Measurements from ENCODE around the gene MYH10. TPM values are rescaled to one million over a fixed set of nuclear protein-coding genes. Genes with fewer than 3 reads are reported as not detected.
A peak's percentile ranks its signal among the peaks of the same experiment; 100 is the strongest.

MYH10 gene
- total RNA-seq, 2 experiments from 2014 or later = 17.0 to 21.3 TPM

DNA sequence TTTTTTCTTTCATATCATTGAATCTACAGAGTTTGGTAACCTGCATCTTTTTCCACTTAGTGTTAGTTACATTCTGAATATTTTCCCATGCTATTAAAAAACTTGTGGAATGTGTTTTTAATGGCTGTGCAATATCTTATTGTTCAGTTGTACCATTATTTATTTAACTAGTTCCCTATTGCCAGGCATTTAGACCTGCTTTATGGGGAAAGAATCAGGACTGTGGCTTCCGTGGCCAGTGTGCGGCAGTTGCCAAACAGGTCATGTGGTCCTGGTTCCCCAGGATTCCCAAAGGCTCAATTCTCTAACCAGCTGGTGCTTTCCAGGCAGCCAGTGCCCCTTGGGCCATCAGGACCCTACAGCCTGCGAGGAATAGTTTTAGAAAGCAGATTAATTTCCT lies 164.1 kb downstream of the MYH10 start:
- Mint-ChIP-seq H3K36me3 (ENCODE audit: low read depth) (peaks cover 17% of the 10 kb centered on the region), H3K27me3 (no peaks in the 10 kb centered on the region), H3K4me1 (peaks cover 10% of the 10 kb centered on the region), H3K27ac (no peak overlapping the region), H3K9me3 (ENCODE audit: low read depth) (no peaks in the 10 kb centered on the region), H3K4me3 (no peak overlapping the region)
- no peak for DNase-seq
- ChIA-PET POLR2A (no interaction called here), CTCF (no interaction called here)
- no peak for ATAC-seq
- intact Hi-C loops (cut with DNase I, micrococcal nuclease) = no loop called here

DNA sequence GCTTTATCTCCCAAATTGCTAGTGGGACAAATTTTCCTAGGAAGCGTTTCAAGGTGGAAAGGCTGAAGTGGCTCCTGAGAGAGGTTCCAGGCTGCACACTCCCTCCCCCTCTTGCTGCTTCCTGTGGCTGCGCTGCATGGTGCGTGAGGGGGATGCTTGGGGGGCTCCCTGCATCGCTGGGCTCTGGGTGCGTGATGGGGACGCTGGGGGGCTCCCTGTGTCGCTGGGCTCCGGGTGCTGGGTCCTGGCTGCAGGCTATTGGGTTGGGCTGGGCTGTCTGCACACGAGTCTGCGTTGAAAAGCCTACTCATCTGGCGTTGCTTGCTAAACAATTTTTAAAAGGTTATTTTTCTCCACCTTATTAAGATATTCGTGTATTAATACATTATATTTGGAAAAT lies 164.8 kb downstream of the MYH10 start:
- CTCF ChIA-PET = no interaction called here
- Mint-ChIP-seq H3K36me3 (ENCODE audit: low read depth) (peaks cover 16% of the 10 kb centered on the region), H3K27me3 (no peaks in the 10 kb centered on the region), H3K27ac (no peak overlapping the region), H3K4me1 (peaks cover 10% of the 10 kb centered on the region), H3K9me3 (ENCODE audit: low read depth) (no peaks in the 10 kb centered on the region), H3K4me3 (no peak overlapping the region)
- no peak for DNase-seq
- POLR2A ChIA-PET = no interaction called here
- ATAC-seq = no peak
- intact Hi-C loops (cut with DNase I, micrococcal nuclease) = no loop called here

DNA sequence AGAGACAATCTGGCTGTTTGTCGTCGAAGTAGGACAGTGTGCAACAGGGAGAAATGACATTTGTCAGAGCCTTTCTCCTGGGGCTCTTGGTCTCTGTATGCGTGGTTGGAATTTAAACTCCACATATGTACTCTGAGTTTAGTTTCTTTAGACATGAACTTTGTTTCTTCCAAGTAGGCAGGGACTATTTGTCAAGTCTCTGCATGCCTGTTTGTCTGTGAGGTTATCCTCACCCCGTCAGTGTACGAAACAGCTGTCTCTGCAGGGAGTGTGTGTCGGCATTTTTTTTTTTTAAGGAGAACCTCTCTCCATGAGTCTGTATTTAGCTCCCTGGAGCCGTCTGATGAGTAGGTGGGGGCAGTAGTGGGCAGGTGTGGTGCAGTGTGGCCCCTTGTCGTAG lies 165.2 kb downstream of the MYH10 start:
- no peaks in the 10 kb centered on the region for H3K27me3 Mint-ChIP-seq
- intact Hi-C loops (cut with DNase I, micrococcal nuclease) = no loop called here
- POLR2A ChIA-PET = no interaction called here
- CTCF ChIA-PET = interaction anchor here (0.6 kb wide), 1 partner anchor 57 kb away, joined by 3 read pairs; no protein-coding TSS in a partner anchor
- no peak overlapping the region for H3K4me3 Mint-ChIP-seq
- ATAC-seq (no peak), DNase-seq (no peak)
- H3K4me1 Mint-ChIP-seq = peaks cover 10% of the 10 kb centered on the region
- H3K9me3 Mint-ChIP-seq (ENCODE audit: low read depth) = no peaks in the 10 kb centered on the region
- H3K36me3 Mint-ChIP-seq (ENCODE audit: low read depth) = peaks cover 16% of the 10 kb centered on the region
- no peak overlapping the region for H3K27ac Mint-ChIP-seq

DNA sequence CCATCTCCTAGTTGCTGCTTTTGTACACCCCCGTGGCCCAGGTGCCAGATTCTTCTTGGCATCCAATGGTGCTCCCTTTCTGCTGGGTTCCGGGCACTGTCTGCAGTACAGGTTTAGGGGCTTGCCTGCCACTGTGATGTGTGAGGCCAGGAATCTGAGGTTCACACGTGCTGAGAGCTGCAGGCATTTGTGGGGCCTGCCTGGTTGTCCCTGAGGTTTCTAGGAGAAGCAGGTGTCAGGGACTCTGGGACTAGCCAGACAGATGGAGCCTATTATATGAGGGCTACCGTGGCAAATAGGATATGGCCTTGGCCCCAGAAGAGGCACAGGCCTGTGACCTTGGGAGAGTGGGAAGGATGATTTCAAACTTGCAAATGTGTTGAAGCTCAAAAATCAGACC lies 165.6 kb downstream of the MYH10 start:
- intact Hi-C loops (cut with DNase I, micrococcal nuclease) = no loop called here
- Mint-ChIP-seq H3K27me3 (no peaks in the 10 kb centered on the region), H3K9me3 (ENCODE audit: low read depth) (no peaks in the 10 kb centered on the region), H3K4me3 (no peak overlapping the region), H3K36me3 (ENCODE audit: low read depth) (peaks cover 18% of the 10 kb centered on the region), H3K4me1 (peaks cover 10% of the 10 kb centered on the region), H3K27ac (no peak overlapping the region)
- ChIA-PET CTCF (interaction anchor here (0.6 kb wide), 1 partner anchor 58 kb away, joined by 3 read pairs; no protein-coding TSS in a partner anchor), POLR2A (no interaction called here)
- DNase-seq (no peak), ATAC-seq (no peak)

DNA sequence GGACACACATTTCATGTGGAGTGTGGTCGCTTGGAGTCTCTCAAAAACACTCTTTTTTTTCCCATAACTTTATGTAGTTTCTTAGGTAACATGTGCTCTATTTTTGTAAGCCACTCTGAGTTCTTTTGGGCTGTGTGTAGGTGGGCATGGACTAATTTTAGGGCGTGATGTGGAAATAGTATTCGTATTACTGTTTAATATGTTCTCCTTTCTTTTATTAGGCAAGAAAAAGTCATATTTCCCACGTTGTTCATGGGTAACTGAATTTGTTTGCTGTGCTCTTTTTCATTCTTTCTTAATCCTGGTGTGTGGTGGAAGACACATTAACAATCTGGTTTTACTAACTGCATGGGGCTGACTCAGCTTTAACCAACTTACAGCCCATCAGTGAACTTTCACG lies 167.4 kb downstream of the MYH10 start:
- ChIA-PET POLR2A (no interaction called here), CTCF (no interaction called here)
- no peaks in the 10 kb centered on the region for H3K27me3 Mint-ChIP-seq
- H3K4me3 Mint-ChIP-seq = no peak overlapping the region
- H3K36me3 Mint-ChIP-seq (ENCODE audit: low read depth) = peaks cover 25% of the 10 kb centered on the region
- DNase-seq = no peak
- no peaks in the 10 kb centered on the region for H3K9me3 Mint-ChIP-seq (ENCODE audit: low read depth)
- ATAC-seq = no peak
- intact Hi-C loops (cut with DNase I, micrococcal nuclease) = no loop called here
- H3K4me1 Mint-ChIP-seq = peaks cover 14% of the 10 kb centered on the region
- H3K27ac Mint-ChIP-seq = no peak overlapping the region

DNA sequence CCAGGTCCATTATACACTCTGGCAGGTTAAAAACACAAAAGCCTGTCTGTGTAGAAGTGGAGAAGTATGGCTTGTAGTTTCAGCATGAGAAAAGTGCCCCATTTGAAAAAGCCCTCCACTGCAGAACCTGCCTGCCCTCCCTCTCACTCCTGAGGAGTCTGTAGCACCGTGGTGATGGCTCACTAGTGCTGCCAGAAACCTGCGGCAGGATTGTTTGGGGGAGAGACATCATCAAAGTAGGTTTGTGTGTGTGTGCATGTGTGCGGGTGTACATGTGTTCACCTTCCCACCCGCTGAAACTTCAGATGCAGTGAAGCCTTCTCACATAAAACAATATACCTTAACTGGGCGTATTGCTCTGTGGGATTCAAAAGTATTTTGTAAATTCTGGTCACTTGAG lies 168.0 kb downstream of the MYH10 start:
- POLR2A ChIA-PET = no interaction called here
- DNase-seq (no peak), ATAC-seq (no peak)
- no peak overlapping the region for H3K4me3 Mint-ChIP-seq
- H3K36me3 Mint-ChIP-seq (ENCODE audit: low read depth) = peaks cover 24% of the 10 kb centered on the region
- intact Hi-C loops (cut with DNase I, micrococcal nuclease) = no loop called here
- no peaks in the 10 kb centered on the region for H3K9me3 Mint-ChIP-seq (ENCODE audit: low read depth)
- H3K4me1 Mint-ChIP-seq = peaks cover 17% of the 10 kb centered on the region
- no peaks in the 10 kb centered on the region for H3K27me3 Mint-ChIP-seq
- no peak overlapping the region for H3K27ac Mint-ChIP-seq
- CTCF ChIA-PET = no interaction called here

DNA sequence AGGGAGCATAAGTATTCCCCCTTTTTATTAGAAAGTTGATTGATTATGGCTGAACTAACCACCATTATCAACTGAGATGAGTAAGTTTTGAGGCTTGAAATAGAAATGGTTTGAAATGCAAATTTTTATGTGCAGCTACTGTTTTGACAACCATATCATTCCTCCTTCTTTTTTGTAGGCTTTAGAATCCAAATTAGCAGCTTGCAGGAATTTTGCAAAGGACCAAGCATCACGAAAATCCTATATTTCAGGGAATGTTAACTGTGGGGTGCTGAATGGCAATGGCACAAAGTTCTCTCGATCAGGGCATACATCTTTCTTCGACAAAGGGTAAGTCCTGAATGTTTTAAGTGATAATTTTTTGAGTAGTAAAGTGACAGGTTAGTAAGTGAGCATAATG lies 170.7 kb downstream of the MYH10 start:
- DNase-seq = no peak

DNA sequence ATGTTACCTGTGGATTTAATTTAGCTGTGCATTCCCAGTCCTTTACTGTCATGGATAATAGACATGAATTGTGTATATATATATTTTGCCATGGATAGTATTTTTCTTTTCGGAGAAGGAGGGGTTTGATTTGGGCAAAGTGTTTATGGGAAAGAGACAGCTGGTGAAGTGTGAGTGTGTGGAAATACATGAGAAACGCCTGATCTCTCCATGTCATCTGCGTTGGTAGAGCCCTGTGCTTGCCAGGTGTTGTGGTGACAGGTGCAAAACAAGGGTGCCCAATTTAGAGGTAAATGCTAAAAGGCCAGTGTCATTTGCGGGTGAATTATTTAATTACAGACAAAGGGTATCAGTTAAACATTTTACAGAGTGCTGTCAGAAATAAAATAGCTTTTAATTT lies 171.4 kb downstream of the MYH10 start:
- ChIA-PET POLR2A (interaction anchor here (0.9 kb wide), 1 partner anchor 18 kb away, joined by 3 read pairs; no protein-coding TSS in a partner anchor), CTCF (no interaction called here)
- H3K27ac Mint-ChIP-seq = no peak overlapping the region
- DNase-seq (no peak), ATAC-seq (no peak)
- H3K4me3 Mint-ChIP-seq = no peak overlapping the region
- intact Hi-C loops (cut with DNase I, micrococcal nuclease) = no loop called here
- no peaks in the 10 kb centered on the region for H3K27me3 Mint-ChIP-seq
- H3K4me1 Mint-ChIP-seq = peaks cover 23% of the 10 kb centered on the region
- peaks cover 42% of the 10 kb centered on the region for H3K36me3 Mint-ChIP-seq (ENCODE audit: low read depth)
- H3K9me3 Mint-ChIP-seq (ENCODE audit: low read depth) = no peaks in the 10 kb centered on the region

More for the DNA sequence above, 170.7 kb downstream of the MYH10 start:
- Mint-ChIP-seq H3K27ac (no peak overlapping the region), H3K27me3 (no peaks in the 10 kb centered on the region), H3K4me1 (peaks cover 23% of the 10 kb centered on the region), H3K9me3 (ENCODE audit: low read depth) (no peaks in the 10 kb centered on the region), H3K4me3 (no peak overlapping the region), H3K36me3 (ENCODE audit: low read depth) (peaks cover 38% of the 10 kb centered on the region)
- ChIA-PET CTCF (no interaction called here), POLR2A (no interaction called here)
- intact Hi-C loops (cut with DNase I, micrococcal nuclease) = no loop called here
- ATAC-seq = no peak

DNA sequence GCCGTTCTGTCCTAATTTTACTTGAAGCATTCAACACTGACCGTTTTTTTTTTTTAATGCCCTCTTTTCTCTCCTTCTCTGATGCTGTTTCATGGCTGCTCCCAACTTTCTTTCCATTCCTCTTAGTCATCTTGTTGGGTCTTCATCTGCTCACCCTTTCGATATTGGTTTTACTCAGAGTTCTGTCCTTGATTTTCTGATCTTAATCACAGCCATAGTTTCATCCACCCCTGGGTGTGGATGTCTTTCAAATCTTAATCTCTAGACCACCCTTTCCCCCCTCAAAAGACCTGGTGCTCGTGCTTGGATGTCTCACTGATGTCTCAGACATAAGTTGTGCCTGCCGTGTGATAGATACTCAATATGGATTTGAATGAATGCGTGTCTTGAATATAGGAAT lies 172.4 kb downstream of the MYH10 start:
- Mint-ChIP-seq H3K27ac (peak overlapping the region; percentile 10), H3K4me3 (no peak overlapping the region), H3K4me1 (peaks cover 18% of the 10 kb centered on the region), H3K9me3 (ENCODE audit: low read depth) (no peaks in the 10 kb centered on the region), H3K27me3 (no peaks in the 10 kb centered on the region), H3K36me3 (ENCODE audit: low read depth) (peaks cover 45% of the 10 kb centered on the region)
- POLR2A ChIA-PET = interaction anchor here (0.9 kb wide), 1 partner anchor 19 kb away, joined by 3 read pairs; no protein-coding TSS in a partner anchor
- DNase-seq (no peak), ATAC-seq (peak; percentile 26)
- CTCF ChIA-PET = no interaction called here
- intact Hi-C loops (cut with DNase I, micrococcal nuclease) = no loop called here

DNA sequence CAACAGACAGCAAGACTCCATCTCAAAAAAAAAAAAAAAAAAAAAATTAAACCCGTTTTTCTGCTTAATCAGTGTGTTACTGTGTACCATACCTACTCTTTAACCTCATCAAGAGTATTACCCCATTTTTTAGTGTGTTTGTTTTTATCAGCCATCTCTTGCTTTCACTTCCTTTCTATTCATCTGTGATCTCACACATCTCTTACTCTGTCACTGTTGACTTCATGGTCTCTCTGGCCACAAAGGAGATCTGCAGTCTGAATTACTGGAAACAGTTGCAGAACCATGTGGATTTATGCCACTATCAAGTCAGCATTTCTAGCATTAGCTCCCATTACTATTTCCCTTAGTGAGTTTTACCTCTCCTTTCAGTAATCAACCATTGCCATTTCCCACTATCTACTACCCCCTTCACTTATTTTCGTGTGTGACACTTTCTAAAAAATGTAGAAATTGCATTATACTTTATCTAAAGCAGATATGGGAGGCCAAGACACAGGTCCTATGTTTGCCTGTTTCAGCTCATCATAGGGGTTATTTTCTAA lies 174.8 kb downstream of the MYH10 start:
- Mint-ChIP-seq H3K27me3 (no peaks in the 10 kb centered on the region), H3K9me3 (ENCODE audit: low read depth) (no peaks in the 10 kb centered on the region), H3K36me3 (ENCODE audit: low read depth) (peaks cover 55% of the 10 kb centered on the region), H3K4me3 (no peak overlapping the region), H3K4me1 (peaks cover 14% of the 10 kb centered on the region), H3K27ac (peak overlapping the region; percentile 10)
- ChIA-PET CTCF (no interaction called here), POLR2A (no interaction called here)
- DNase-seq = no peak
- ATAC-seq = no peak
- intact Hi-C loops (cut with DNase I, micrococcal nuclease) = no loop called here

DNA sequence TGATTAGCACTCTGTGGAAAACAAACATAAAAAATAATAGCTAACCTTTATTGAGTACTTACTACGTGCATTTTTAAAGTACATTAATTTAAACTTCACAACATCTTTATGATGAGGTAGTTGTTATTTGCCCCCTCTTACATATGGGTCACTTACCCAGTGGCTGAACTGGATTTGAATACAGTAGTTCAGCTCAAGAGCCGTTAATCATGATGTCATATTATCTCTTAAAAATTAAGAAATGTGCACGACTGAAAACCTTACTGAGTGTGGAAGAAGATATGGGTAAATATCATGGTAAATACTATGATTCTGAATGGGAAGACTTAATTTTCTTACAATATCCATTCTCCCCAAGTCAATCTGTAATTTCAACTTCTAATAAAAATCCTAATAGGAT lies 177.2 kb downstream of the MYH10 start:
- H3K27me3 Mint-ChIP-seq = no peaks in the 10 kb centered on the region
- H3K36me3 Mint-ChIP-seq (ENCODE audit: low read depth) = peaks cover 62% of the 10 kb centered on the region
- DNase-seq (no peak), ATAC-seq (no peak)
- no peak overlapping the region for H3K4me3 Mint-ChIP-seq
- ChIA-PET CTCF (no interaction called here), POLR2A (no interaction called here)
- H3K4me1 Mint-ChIP-seq = peaks cover 12% of the 10 kb centered on the region
- intact Hi-C loops (cut with DNase I, micrococcal nuclease) = no loop called here
- H3K9me3 Mint-ChIP-seq (ENCODE audit: low read depth) = no peaks in the 10 kb centered on the region
- H3K27ac Mint-ChIP-seq = no peak overlapping the region

DNA sequence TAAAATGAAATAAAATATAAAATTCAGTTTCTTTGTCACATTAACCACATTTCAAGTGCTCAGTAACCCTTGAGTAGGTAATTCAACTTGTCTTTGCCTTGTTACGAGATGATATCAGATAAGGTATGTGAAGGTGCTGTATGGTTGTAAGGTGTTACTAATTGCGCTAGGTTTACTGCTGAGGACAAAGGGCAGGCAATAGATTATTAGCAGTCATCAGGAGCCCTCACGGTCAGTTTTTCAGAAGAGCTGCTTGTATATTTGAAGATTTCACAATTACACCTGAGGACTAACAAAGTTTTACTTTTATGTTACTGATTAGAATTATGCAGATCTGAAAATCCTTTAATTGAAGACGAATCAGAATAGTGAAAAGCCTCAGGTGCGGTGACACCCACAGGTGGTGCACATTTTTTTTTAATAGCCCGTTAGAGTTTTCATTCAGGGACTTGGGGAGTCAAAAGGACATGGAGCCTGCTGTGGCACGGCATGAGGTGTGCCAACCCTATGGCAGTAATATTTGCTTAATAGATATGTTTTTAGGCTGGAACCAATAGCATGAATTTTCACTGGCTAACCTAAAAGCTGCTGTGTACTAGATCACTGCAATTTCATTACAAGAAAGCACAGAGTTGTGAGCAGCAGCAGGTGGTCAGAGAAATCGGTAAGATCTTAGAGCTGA lies 178.5 kb downstream of the MYH10 start:
- ATAC-seq (no peak), DNase-seq (no peak)
- H3K36me3 Mint-ChIP-seq (ENCODE audit: low read depth) = peaks cover 61% of the 10 kb centered on the region
- no peaks in the 10 kb centered on the region for H3K27me3 Mint-ChIP-seq
- no peak overlapping the region for H3K27ac Mint-ChIP-seq
- CTCF ChIA-PET = no interaction called here
- H3K9me3 Mint-ChIP-seq (ENCODE audit: low read depth) = no peaks in the 10 kb centered on the region
- H3K4me1 Mint-ChIP-seq = peaks cover 5% of the 10 kb centered on the region
- POLR2A ChIA-PET = no interaction called here
- intact Hi-C loops (cut with DNase I, micrococcal nuclease) = no loop called here
- no peak overlapping the region for H3K4me3 Mint-ChIP-seq
